Measurements from ENCODE around the gene ARHGAP27. TPM values are rescaled to one million over a fixed set of nuclear protein-coding genes. Genes with fewer than 3 reads are reported as not detected.

ARHGAP27 gene
- total RNA-seq, 1 donor from 2014 or later = 39.8 TPM

- DNase-seq (ENCODE audit: low read depth) = no peak
- TF ChIP-seq, protein P1, sequence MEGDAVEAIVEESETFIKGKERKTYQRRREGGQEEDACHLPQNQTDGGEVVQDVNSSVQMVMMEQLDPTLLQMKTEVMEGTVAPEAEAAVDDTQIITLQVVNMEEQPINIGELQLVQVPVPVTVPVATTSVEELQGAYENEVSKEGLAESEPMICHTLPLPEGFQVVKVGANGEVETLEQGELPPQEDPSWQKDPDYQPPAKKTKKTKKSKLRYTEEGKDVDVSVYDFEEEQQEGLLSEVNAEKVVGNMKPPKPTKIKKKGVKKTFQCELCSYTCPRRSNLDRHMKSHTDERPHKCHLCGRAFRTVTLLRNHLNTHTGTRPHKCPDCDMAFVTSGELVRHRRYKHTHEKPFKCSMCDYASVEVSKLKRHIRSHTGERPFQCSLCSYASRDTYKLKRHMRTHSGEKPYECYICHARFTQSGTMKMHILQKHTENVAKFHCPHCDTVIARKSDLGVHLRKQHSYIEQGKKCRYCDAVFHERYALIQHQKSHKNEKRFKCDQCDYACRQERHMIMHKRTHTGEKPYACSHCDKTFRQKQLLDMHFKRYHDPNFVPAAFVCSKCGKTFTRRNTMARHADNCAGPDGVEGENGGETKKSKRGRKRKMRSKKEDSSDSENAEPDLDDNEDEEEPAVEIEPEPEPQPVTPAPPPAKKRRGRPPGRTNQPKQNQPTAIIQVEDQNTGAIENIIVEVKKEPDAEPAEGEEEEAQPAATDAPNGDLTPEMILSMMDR (conservative IDR thresholded peaks at IDR 0.05; ENCODE audit: low read depth, low read length) = no peak
- no peak overlapping the region for H3K4me3 ChIP-seq (ENCODE audit: low read depth, low read length)
These were observed 41.4 kb downstream of the ARHGAP27 start for GRCh38 chr17:45391291-45391690.

GRCh38 chr17:45389354-45389753, 43.3 kb downstream of the ARHGAP27 start:
- TF ChIP-seq, protein P1 (conservative IDR thresholded peaks at IDR 0.05; ENCODE audit: low read depth, low read length) = no peak
- DNase-seq (ENCODE audit: low read depth) = no peak

DNA sequence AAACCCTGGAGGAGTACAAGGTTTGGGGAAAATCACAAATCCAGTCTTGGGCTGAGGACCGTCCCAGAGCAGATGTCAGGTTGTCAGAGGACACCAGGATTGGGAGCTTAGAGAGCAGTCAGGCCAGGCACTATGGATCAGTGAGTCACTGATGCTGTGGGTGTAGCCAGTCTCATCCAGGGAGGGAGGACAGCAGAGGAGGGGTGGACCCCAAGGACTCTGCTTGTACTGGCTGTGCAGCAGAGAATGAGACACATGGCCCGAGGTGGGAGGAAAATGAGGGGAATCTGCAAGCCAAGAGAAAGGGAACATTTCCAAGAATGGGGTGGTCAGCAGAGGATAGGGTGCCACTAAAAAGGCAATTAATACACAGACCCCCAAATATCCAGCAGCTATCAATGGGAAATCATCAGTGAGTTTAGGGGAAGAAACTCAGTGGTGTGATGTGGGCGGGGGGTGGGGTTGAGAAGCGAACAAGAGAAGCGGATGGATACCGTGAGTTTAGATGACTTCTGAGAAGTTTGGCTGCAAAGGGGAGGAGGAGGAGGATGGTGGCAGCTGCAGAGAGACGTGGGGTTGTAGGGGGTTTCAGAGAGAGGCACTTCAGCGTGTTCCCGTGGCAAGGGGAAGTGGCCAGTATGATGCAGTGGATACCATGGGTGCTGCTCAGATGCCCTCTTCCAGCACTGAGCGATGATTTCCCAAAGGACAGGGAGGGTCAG, 43.9 kb downstream of the ARHGAP27 start:
- TF ChIP-seq, protein P1 (conservative IDR thresholded peaks at IDR 0.05; ENCODE audit: low read depth, low read length) = no peak
- DNase-seq (ENCODE audit: low read depth) = no peak
- H3K4me3 ChIP-seq (ENCODE audit: low read depth, low read length) = no peak overlapping the region

More at GRCh38 chr17:45389354-45389753, 43.3 kb downstream of the ARHGAP27 start:
- H3K4me3 ChIP-seq (ENCODE audit: low read depth, low read length) = no peak overlapping the region

DNA sequence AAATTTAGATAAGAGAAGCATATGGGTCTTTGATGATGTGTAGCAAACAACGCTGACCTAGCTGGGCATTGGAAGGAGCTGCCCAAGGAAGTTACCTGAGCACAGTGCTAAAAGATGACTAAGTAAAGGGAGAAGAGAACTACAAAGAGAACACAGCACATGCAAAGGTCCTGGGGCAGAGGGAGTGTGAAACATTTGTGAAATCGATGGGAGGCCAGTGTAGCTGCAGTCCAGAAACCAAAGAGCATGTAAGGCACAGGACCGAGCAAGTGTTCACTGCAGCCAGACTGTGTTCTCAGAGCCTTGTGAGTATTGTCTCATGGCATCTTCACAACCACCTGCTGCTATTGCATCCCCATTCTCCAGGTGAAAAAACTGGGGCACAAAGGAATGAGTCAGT, 44.9 kb downstream of the ARHGAP27 start:
- TF ChIP-seq, protein P1 (conservative IDR thresholded peaks at IDR 0.05; ENCODE audit: low read depth, low read length) = no peak
- no peak overlapping the region for H3K4me3 ChIP-seq (ENCODE audit: low read depth, low read length)
- DNase-seq (ENCODE audit: low read depth) = no peak

GRCh38 chr17:45386178-45386577, 46.5 kb downstream of the ARHGAP27 start:
- TF ChIP-seq, protein P1 (conservative IDR thresholded peaks at IDR 0.05; ENCODE audit: low read depth, low read length) = no peak
- no peak for DNase-seq (ENCODE audit: low read depth)
- H3K4me3 ChIP-seq (ENCODE audit: low read depth, low read length) = no peak overlapping the region

- DNase-seq (ENCODE audit: low read depth) = no peak
- H3K4me3 ChIP-seq (ENCODE audit: low read depth, low read length) = no peak overlapping the region
- TF ChIP-seq, protein P1 (conservative IDR thresholded peaks at IDR 0.05; ENCODE audit: low read depth, low read length) = peak; percentile 99
These were observed 47.2 kb downstream of the ARHGAP27 start for GRCh38 chr17:45385331-45385997.
